Measurements from ENCODE around the gene MLLT3. TPM values are rescaled to one million over a fixed set of nuclear protein-coding genes. Genes with fewer than 3 reads are reported as not detected.

The MLLT3 gene
- total RNA-seq, 4 donors from 2014 or later: 10.2 to 15.3 (median 14.5) TPM

GRCh38 chr9:20506099-20506900 is 116.0 kb downstream of the MLLT3 start:
- Histone ChIP-seq H3K27me3 (no peaks in the 10 kb centered on the region), H3K4me1 (peaks cover 0 to 22% (median 0%) of the 10 kb centered on the region in 4 donors), H3K36me3 (no peaks in the 10 kb centered on the region), H3K27ac (no peak overlapping the region), H3K9me3 (no peaks in the 10 kb centered on the region), H3K4me3 (no peak overlapping the region)
- no peak for TF ChIP-seq EP300 (IDR thresholded peaks at IDR 0.05)
- DNase-seq (ENCODE audit: low spot score in 2 of 2): no peak
- 77 to 79% methylated on average over 11 of the region's 11 CpGs for WGBS, 2 donors

- Histone ChIP-seq H3K4me1 (peaks cover 0 to 22% (median 0%) of the 10 kb centered on the region in 4 donors), H3K4me3 (no peak overlapping the region), H3K9me3 (no peaks in the 10 kb centered on the region), H3K27me3 (no peaks in the 10 kb centered on the region), H3K36me3 (no peaks in the 10 kb centered on the region), H3K27ac (no peak overlapping the region)
- DNase-seq (ENCODE audit: low spot score in 2 of 2): no peak
- TF ChIP-seq CTCF (IDR thresholded peaks at IDR 0.05): no peak
- no peak for TF ChIP-seq EP300 (IDR thresholded peaks at IDR 0.05)
- TF ChIP-seq POLR2A (IDR thresholded peaks at IDR 0.05): no peak
- WGBS, 2 donors: 97 to 98% methylated on average over 5 of the region's 5 CpGs
These were observed 116.7 kb downstream of the MLLT3 start for GRCh38 chr9:20505574-20505973.

GRCh38 chr9:20504930-20505329 is 117.4 kb downstream of the MLLT3 start:
- DNase-seq (ENCODE audit: low spot score in 2 of 2): no peak
- H3K4me3 ChIP-seq: no peak overlapping the region
- H3K9me3 ChIP-seq: no peaks in the 10 kb centered on the region
- 98 to 100% methylated on average over 1 of the region's 1 CpG for WGBS, 2 donors
- peaks cover 0 to 22% (median 0%) of the 10 kb centered on the region in 4 donors for H3K4me1 ChIP-seq
- H3K36me3 ChIP-seq: no peaks in the 10 kb centered on the region
- H3K27ac ChIP-seq: no peak overlapping the region
- H3K27me3 ChIP-seq: no peaks in the 10 kb centered on the region
- TF ChIP-seq EP300 (IDR thresholded peaks at IDR 0.05) (no peak), CTCF (IDR thresholded peaks at IDR 0.05) (no peak), POLR2A (IDR thresholded peaks at IDR 0.05) (no peak)

GRCh38 chr9:20500101-20500500 is 122.2 kb downstream of the MLLT3 start:
- 73 to 89% methylated on average over 2 of the region's 2 CpGs for WGBS, 2 donors
- no peak for DNase-seq (ENCODE audit: low spot score in 2 of 2)
- no peak for TF ChIP-seq CTCF (IDR thresholded peaks at IDR 0.05)
- no peak for TF ChIP-seq POLR2A (IDR thresholded peaks at IDR 0.05)
- Histone ChIP-seq H3K27ac (no peak overlapping the region), H3K36me3 (no peaks in the 10 kb centered on the region), H3K4me1 (no peaks in the 10 kb centered on the region), H3K27me3 (no peaks in the 10 kb centered on the region), H3K9me3 (no peaks in the 10 kb centered on the region), H3K4me3 (no peak overlapping the region)

- H3K36me3 ChIP-seq: no peaks in the 10 kb centered on the region
- no peak overlapping the region for H3K4me3 ChIP-seq
- H3K27ac ChIP-seq: no peak overlapping the region
- no peaks in the 10 kb centered on the region for H3K4me1 ChIP-seq
- TF ChIP-seq POLR2A (IDR thresholded peaks at IDR 0.05) (no peak), EP300 (IDR thresholded peaks at IDR 0.05) (no peak), CTCF (IDR thresholded peaks at IDR 0.05) (no peak)
- DNase-seq (ENCODE audit: low spot score in 2 of 2): no peak
- no peaks in the 10 kb centered on the region for H3K27me3 ChIP-seq
- H3K9me3 ChIP-seq: no peaks in the 10 kb centered on the region
These were observed 123.3 kb downstream of the MLLT3 start for GRCh38 chr9:20499013-20499412.
